Activated T-helper 1 cell treated with anti-CD3 and anti-CD28 coated beads, Interleukin-12 subunit alpha, Interleukin-12 subunit beta, Interleukin-2, Interleukin-4 antibody, amounts not matched to agents 30 ng/mL and 10 ng/mL and 1 ng/mL, durations not matched to agents 14 hours and 24 hours and 36 hours (primary cell): Measurements from ENCODE around the gene ZNF132. TPM values are rescaled to one million over a fixed set of nuclear protein-coding genes. Genes with fewer than 3 reads are reported as not detected.
A peak's percentile ranks its signal among the peaks of the same experiment; 100 is the strongest.

ENCODE experiments used
- DNase-seq: peaks from one replicate; pipeline ENCODE4 v3.0.0; 2021; ENCODE audit warnings: low spot score
- H3K27ac Mint-ChIP-seq: one replicate; pipeline ENCODE4 v1.8.0; 2021; ENCODE audit warnings: mild to moderate bottlenecking, mixed read lengths
- H3K27me3 Mint-ChIP-seq: one replicate; pipeline ENCODE4 v1.8.0; 2022; ENCODE audit warnings: mild to moderate bottlenecking, moderate library complexity, mixed read lengths; ENCODE audit not compliant: insufficient read depth
- H3K36me3 Mint-ChIP-seq: one replicate; pipeline ENCODE4 v1.8.0; 2021; ENCODE audit warnings: low read depth, mixed read lengths
- H3K4me1 Mint-ChIP-seq: one replicate; pipeline ENCODE4 v1.8.0; 2021; ENCODE audit warnings: low read depth, mixed read lengths
- H3K4me3 Mint-ChIP-seq: one replicate; pipeline ENCODE4 v1.8.0; 2021; ENCODE audit warnings: mild to moderate bottlenecking, moderate library complexity, mixed read lengths
- H3K9me3 Mint-ChIP-seq: one replicate; pipeline ENCODE4 v1.8.0; 2021; ENCODE audit warnings: mixed read lengths
- intact Hi-C: fragments of 100-400 bp; cut with micrococcal nuclease; formaldehyde crosslinking; loops from one replicate; pipeline ENCODE4 v1.15.1; 2024
- total RNA-seq: library from RNA; stranded (reverse); gene quantifications from 2 replicates; pipeline ENCODE4 v1.2.3, GENCODE V29; 2022

Gene ZNF132
- total RNA-seq, 1 donor from 2014 or later = 3.4 TPM

DNA sequence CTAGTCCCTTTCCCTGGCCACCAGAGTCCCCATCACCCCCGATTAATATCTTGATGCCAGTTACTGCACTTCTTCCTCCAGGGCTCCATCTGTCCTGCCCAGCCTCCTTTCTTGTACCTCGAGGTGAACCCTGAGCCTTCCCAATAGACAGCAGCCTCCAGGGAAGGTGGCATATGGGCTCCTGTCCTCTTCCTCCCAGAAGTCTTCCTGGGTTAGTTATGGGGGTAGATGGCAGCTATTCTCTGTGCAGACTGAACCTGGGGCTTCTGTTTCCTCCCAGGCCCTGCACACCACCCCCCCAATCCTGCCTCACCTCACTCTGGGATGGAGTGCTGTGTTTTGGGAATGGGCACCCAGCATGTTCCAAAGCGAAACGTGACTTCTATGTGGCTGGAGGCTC is 41.9 kb downstream of the ZNF132 start:
- DNase-seq = no peak
- intact Hi-C loops = no loop called here
- no peaks in the 10 kb centered on the region for H3K9me3 Mint-ChIP-seq

DNA sequence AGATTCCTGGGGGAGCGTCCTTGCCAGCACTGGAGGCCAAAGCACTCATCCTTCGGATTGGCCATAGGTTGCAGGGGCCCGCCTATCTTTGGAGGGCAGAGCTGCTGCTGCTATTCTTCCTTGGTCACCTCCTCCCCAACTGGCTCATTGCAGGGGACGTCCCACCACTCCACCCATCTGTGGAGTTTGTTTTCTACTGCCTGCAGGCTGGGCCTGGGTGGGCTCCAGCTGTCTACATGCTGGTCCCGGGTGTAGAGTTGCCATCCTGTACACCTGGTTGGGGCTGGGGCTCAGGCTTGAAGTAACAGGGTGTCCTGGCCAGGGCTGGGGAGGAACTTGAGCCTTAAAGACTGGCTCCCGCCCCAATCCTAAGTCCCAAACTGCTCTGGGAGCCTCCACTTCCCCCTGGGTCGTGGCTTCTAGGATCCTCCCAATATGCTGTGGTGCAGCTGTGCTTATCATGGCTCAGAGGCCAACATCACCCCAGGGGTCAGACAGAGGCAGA is 42.4 kb downstream of the ZNF132 start:
- no peak for DNase-seq
- H3K9me3 Mint-ChIP-seq = no peaks in the 10 kb centered on the region
- peaks cover 29% of the 10 kb centered on the region for H3K4me1 Mint-ChIP-seq
- intact Hi-C loops = no loop called here
- H3K27me3 Mint-ChIP-seq = peaks cover 5% of the 10 kb centered on the region
- H3K4me3 Mint-ChIP-seq = no peak overlapping the region
- no peak overlapping the region for H3K27ac Mint-ChIP-seq
- H3K36me3 Mint-ChIP-seq = peaks cover 24% of the 10 kb centered on the region

More for the DNA sequence above, 41.9 kb downstream of the ZNF132 start:
- H3K36me3 Mint-ChIP-seq = peaks cover 20% of the 10 kb centered on the region
- peaks cover 5% of the 10 kb centered on the region for H3K27me3 Mint-ChIP-seq
- H3K4me3 Mint-ChIP-seq = no peak overlapping the region
- H3K27ac Mint-ChIP-seq = no peak overlapping the region
- peaks cover 29% of the 10 kb centered on the region for H3K4me1 Mint-ChIP-seq

DNA sequence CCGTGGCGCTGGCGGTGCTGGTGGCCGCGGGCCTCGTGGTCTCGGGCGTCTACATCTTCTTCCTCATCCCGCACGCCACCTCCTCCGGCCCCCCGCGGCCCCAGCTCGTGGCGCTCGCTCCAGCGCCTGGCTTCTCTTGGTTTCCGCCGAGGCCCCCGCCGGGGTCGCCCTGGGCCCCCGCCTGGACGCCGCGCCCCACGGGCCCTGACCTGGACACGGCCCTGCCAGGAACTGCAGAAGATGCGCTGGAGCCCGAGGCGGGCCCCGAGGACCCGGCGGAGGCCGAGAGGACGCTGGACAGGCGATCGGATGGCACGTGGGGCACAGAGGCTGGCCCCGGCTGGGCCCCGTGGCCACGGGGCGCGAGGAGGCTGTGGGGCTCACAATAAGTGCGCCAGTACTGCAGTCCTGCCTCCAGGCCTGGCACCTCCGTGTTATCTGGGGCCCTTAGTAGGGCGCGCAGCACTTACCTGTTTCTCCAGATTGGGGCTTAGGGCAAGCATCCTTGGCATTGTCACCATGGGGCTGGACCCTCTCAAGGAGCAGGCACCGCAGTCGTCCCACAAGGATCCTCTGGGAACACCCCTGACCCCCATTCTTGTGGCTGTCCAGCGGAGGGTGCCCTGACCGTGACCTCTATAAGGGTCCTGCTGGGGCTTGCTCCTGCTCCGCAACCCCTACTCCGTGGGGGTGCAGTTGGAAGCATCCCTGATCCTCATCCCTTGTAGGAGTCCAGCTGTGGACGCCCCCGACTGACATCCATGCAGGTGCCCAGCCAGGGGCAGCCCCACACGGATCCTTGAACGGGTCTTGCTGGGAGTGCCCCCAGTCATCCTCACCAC is 43.0 kb downstream of the ZNF132 start:
- H3K9me3 Mint-ChIP-seq = no peaks in the 10 kb centered on the region
- peaks cover 24% of the 10 kb centered on the region for H3K36me3 Mint-ChIP-seq
- H3K27ac Mint-ChIP-seq = no peak overlapping the region
- H3K27me3 Mint-ChIP-seq = peaks cover 5% of the 10 kb centered on the region
- peaks cover 29% of the 10 kb centered on the region for H3K4me1 Mint-ChIP-seq
- intact Hi-C loops = no loop called here
- H3K4me3 Mint-ChIP-seq = no peak overlapping the region
- DNase-seq = no peak

DNA sequence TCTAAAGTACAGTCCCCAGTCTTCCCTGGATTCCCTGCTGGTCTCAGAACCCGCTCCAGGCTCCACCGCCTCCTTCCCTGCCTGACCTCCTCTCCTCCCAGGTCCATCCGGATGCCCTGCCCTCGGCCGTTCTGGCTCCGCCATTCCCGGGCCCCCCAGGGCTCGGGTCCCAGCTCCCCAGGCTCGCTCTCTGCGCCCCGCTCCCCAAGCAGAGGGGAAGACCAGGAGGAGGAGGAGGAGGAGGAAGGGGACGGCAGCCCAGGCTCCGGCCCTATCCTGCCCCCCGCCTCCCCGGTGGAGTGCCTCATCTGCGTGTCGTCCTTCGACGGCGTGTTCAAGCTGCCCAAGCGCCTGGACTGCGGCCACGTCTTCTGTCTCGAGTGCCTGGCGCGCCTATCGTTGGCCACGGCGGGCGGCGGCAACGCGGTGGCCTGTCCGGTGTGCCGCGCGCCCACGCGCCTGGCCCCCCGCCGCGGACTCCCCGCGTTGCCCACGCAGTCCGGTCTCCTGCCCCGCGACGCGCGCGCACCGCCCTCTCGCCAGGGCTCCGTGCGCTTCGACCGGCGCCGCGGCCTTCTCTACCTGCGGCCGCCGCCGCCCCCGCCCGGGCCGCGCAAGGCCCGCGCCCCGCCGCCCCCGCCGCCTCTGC is 43.9 kb downstream of the ZNF132 start:
- intact Hi-C loops = no loop called here
- Mint-ChIP-seq H3K9me3 (no peaks in the 10 kb centered on the region), H3K27ac (no peak overlapping the region), H3K36me3 (peaks cover 24% of the 10 kb centered on the region), H3K27me3 (peaks cover 5% of the 10 kb centered on the region), H3K4me3 (no peak overlapping the region), H3K4me1 (peaks cover 26% of the 10 kb centered on the region)
- DNase-seq = no peak

DNA sequence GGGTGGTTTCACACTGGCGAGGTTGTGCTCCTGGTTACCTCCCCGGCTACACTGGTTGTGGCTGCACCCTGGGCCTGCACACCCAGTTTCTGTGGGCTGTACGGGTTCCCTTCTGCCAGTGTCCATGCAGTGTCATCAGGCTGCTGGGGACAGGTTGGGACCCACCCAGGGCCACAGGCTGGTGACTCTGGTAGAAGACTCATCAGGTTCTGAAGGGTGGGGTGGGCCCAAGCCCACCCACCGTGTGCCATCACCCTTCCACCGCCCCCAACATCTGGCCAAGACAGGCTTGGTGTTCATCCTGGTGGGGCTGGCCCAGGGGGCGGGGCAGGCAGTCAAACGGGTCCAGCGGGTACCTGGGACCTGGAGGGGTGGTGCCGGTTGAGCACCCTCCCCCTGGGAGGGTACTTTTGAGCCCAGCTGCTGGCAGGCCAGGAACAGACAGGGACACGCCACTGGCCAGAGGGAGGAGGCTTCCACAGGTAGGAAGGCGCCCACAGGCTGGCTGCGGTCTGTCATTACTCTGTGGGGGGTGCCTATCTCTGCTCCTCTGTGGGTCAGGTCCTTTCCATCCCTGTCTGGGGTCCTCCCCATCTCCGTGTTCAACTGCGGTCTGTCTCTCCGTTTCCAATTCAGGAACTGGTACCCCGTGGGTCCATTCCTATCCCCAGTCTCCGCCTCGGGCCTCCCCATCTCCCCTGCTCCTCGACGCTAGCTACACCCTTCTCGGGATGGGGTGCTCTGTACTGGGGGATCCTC is 44.6 kb downstream of the ZNF132 start, which contains the start of gene RNF225:
Gene RNF225, plus strand, starts transcription at position 437 of the 759 bp plus-strand sequence. CDS start 434 bp downstream, outside the sequence.
- Mint-ChIP-seq H3K9me3 (no peaks in the 10 kb centered on the region), H3K4me1 (peaks cover 19% of the 10 kb centered on the region), H3K27me3 (peaks cover 5% of the 10 kb centered on the region), H3K27ac (no peak within 1 kb of the TSS), H3K4me3 (no peak within 1 kb of the TSS), H3K36me3 (peaks cover 30% of the 10 kb centered on the region)
- DNase-seq = no peak
- intact Hi-C loops = no loop called here

DNA sequence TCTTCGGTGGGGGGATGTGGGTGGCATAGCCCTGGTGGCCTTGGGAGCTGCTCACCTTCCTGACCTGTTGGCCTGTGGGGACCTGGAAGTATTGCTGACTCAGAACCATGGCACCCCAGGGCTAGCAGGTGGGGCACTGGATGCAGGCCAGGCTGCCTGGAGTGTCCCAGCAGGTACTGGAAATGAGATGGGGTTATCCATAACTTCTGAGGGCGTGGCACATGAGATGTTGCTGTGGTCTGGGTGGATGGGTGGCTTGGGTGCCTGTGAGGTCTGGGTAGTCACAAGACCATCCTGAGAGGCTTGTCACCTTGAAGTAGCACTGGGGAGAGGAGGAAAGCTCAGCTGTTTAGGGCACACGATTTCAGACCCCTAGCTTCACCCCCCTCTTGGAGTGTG is 45.1 kb downstream of the ZNF132 start:
- intact Hi-C loops = no loop called here
- Mint-ChIP-seq H3K27me3 (peaks cover 5% of the 10 kb centered on the region), H3K9me3 (no peaks in the 10 kb centered on the region), H3K4me3 (no peak overlapping the region), H3K36me3 (peaks cover 31% of the 10 kb centered on the region), H3K27ac (no peak overlapping the region), H3K4me1 (peaks cover 15% of the 10 kb centered on the region)
- no peak for DNase-seq

DNA sequence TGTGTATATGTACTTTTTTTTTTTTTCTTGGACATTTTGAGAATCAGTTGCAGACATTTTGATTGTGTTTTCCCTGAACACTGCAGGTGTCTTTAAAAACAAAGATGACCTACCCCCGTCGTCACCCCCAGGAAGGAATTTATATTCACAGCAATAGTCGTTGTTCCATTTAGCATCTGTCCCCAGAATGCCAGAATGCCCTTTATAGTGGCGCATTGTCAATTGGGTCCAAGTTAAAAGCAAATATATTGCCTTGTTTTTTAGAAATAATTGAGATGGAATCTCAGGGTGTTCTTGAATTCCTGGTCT is 46.3 kb downstream of the ZNF132 start:
- no peak overlapping the region for H3K27ac Mint-ChIP-seq
- peaks cover 17% of the 10 kb centered on the region for H3K4me1 Mint-ChIP-seq
- H3K27me3 Mint-ChIP-seq = peaks cover 5% of the 10 kb centered on the region
- H3K9me3 Mint-ChIP-seq = no peaks in the 10 kb centered on the region
- H3K4me3 Mint-ChIP-seq = no peak overlapping the region
- peaks cover 38% of the 10 kb centered on the region for H3K36me3 Mint-ChIP-seq
- intact Hi-C loops = no loop called here
- DNase-seq = no peak

DNA sequence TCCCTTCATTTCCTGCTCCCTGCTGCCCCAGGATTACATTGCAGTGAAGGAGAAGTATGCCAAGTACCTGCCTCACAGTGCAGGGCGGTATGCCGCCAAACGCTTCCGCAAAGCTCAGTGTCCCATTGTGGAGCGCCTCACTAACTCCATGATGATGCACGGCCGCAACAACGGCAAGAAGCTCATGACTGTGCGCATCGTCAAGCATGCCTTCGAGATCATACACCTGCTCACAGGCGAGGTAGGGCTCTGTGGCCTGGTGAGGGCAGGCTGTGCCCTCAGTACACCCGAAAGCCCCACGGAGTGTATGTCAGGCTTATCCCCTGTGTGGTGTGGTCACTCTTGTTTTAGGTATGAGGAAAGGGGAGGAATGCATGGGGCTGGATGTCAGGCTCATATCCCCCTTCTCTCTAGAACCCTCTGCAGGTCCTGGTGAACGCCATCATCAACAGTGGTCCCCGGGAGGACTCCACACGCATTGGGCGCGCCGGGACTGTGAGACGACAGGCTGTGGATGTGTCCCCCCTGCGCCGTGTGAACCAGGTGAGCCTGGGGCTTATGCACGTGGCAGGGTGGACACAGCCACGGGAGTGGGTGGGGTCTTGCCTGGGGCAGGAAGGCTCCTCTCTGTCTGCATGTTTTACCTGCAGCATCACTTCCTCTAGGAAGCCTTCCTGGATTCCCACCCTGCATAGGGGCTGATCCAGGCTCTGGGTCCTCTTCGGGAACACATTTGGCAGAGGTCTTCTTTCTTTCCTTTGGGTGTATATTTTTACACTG is 46.8 kb downstream of the ZNF132 start:
- Mint-ChIP-seq H3K4me1 (peaks cover 20% of the 10 kb centered on the region), H3K36me3 (peaks cover 42% of the 10 kb centered on the region), H3K9me3 (no peaks in the 10 kb centered on the region), H3K27me3 (peaks cover 3% of the 10 kb centered on the region), H3K4me3 (no peak overlapping the region), H3K27ac (no peak overlapping the region)
- DNase-seq = no peak
- intact Hi-C loops = no loop called here

DNA sequence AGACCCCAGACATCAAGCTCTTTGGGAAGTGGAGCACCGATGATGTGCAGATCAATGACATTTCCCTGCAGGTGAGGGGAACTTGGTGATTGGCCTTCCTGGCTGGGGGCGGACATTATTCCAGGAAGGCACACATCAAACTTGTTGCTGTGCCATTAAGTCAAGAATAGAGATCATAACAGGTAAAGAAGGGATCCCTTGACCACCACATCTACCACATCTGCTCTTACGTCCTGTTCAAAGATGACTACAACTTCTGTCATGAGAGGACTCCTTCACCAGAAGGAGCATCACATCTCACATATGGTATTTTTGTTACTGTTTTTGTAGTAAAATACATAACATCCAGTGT is 51.8 kb downstream of the ZNF132 start:
- Mint-ChIP-seq H3K27me3 (no peaks in the 10 kb centered on the region), H3K27ac (peak overlapping the region; percentile 99), H3K36me3 (peaks cover 32% of the 10 kb centered on the region), H3K4me1 (peaks cover 30% of the 10 kb centered on the region), H3K4me3 (peak overlapping the region; percentile 93), H3K9me3 (no peaks in the 10 kb centered on the region)
- intact Hi-C loops = loop anchor here (10.0 kb wide), 1 partner anchor 573 kb away; the partner anchor contains the start of gene ZNF552
- no peak for DNase-seq

DNA sequence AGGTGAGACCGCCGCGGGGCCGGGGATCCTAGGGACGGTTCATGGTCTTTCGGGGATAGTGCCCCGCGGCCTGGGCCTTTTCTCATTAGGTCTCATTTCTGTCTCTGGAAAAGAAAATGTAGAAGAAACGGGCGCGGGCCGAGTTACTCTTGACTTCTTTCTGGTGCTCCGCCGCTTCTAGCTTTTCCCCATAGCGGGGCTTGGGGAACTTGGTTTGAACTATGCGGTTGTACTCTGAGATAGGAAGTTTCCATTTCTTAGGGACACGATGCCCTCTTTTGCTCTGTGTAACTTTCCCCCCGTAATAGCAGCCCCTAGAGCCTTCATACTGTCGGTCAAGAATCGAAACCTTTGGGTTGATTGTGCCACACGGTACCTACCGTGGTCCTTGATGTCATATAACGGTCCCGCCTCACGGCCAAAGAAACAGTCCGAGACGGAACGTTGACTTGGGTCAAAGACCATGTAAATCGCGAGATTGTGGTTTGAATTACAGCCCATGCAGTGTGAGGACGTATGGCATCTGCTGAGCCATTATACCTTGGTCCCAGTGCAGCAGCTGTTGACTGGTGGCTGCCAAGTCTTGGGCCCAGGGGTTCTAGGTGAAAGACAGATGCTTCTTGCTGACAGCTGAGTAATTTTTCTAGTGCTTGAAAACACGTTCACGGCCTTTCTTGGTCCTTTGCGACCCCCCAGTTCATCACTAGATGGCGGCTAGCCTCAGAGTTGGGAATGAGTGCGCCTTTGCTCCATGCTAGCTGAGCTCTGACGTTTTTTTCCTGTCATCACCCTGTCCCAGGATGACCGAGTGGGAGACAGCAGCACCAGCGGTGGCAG is 52.4 kb downstream of the ZNF132 start:
- DNase-seq = no peak
- Mint-ChIP-seq H3K36me3 (peaks cover 28% of the 10 kb centered on the region), H3K4me3 (peak overlapping the region; percentile 93), H3K9me3 (no peaks in the 10 kb centered on the region), H3K27me3 (no peaks in the 10 kb centered on the region), H3K27ac (peak overlapping the region; percentile 99), H3K4me1 (peaks cover 30% of the 10 kb centered on the region)
- intact Hi-C loops = loop anchor here (1.0 to 10.0 kb wide), 9 partner anchors 14 to 573 kb away; partner anchors contain the start of genes ERVK3-1, ZNF132, ZNF274 and ZNF324B

DNA sequence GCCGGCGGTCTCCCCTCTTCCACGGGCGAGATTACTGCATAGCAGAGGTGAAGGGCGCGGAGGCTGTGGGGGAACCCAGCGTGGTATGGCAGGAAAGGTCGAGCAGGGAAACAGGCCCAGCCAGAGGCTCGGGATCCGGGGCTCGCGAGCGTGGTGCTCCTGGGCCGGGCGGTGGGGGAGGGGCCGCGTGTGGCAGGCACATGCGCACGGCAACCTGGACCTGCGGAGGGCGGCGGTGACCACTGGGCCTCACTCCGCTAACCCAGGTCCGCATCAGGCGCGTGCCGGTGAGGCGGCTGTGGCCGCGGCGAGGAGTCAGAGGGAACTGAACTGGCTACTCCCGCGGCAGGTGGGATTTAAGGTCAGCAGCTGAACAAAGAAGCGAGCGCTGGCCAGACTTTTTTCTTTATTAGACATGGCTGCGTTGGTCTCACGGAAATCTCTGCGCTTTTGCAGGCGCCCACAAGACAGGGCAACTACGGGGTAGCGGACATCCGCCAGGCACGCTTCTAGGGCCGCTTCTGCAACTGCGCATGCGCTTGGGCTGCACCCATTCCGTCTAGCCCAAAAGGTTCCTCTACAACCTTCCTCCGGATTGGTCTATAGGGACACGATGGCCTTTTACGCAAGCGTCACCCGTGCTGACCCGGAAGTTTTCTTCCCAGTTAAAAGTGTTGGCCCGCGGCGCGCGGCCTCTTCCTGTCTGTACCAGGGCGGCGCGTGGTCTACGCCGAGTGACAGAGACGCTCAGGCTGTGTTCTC is 53.2 kb downstream of the ZNF132 start, which contains the start of gene RPS5:
Gene RPS5, plus strand, starts transcription at position 694 of the 762 bp plus-strand sequence. CDS start 869 bp downstream, outside the sequence.
- Mint-ChIP-seq H3K4me1 (peaks cover 35% of the 10 kb centered on the region), H3K27ac (peak within 1 kb of the TSS; percentile 99), H3K36me3 (peaks cover 28% of the 10 kb centered on the region), H3K27me3 (no peaks in the 10 kb centered on the region), H3K4me3 (peak within 1 kb of the TSS; percentile 93), H3K9me3 (no peaks in the 10 kb centered on the region)
- intact Hi-C loops = loop anchor here (1.0 to 10.0 kb wide), 9 partner anchors 15 to 572 kb away; partner anchors contain the start of genes ERVK3-1, ZNF132, ZNF274 and ZNF324B
- peak; percentile 95 for DNase-seq
